WTC11 (cell line): Measurements from ENCODE around the gene CDKL5. TPM values are rescaled to one million over a fixed set of nuclear protein-coding genes. Genes with fewer than 3 reads are reported as not detected.

ENCODE experiments used
- ATAC-seq: fragments of 200-7000 bp; cut with Tn5 transposase; 2 replicates; pipeline ENCODE4 v1.10.0; 2021; ENCODE audit warnings: mild to moderate bottlenecking, moderate library complexity
- CTCF ChIA-PET: fragments of 300-600 bp; sonication (Branson Sonifier 250); formaldehyde crosslinking; loops from one replicate; lab custom pipeline; 2021; ENCODE audit warnings: antibody characterized with exemption; lab: Charles Lee
- POLR2A ChIA-PET: fragments of 350-600 bp; sonication (Branson Sonifier 250); formaldehyde crosslinking; loops from one replicate; lab custom pipeline; 2021; ENCODE audit warnings: antibody characterized with exemption; lab: Charles Lee
- DNase-seq: peaks from one replicate; pipeline ENCODE4 v3.0.0; 2021; ENCODE audit warnings: low spot score
- H3K27ac Mint-ChIP-seq: 2 replicates; pipeline ENCODE4 v1.8.0; 2021; ENCODE audit warnings: mixed read lengths
- H3K27me3 Mint-ChIP-seq: 2 replicates; pipeline ENCODE4 v1.8.0; 2021; ENCODE audit warnings: low read depth, mild to moderate bottlenecking, moderate library complexity, mixed read lengths
- H3K36me3 Mint-ChIP-seq: 2 replicates; pipeline ENCODE4 v1.8.0; 2021; ENCODE audit warnings: mixed read lengths
- H3K4me1 Mint-ChIP-seq: 2 replicates; pipeline ENCODE4 v1.8.0; 2022; ENCODE audit warnings: mixed read lengths
- H3K4me3 Mint-ChIP-seq: 2 replicates; pipeline ENCODE4 v1.8.0; 2021; ENCODE audit warnings: mild to moderate bottlenecking, moderate library complexity, mixed read lengths
- H3K9me3 Mint-ChIP-seq: 2 replicates; pipeline ENCODE4 v1.8.0; 2021; ENCODE audit warnings: mixed read lengths
- AR ChIP-seq: fragments of 250-450 bp; sonication (Bioruptor Pico); IDR thresholded peaks from 2 replicates; pipeline ENCODE4 v1.9.0; 2021; ENCODE audit warnings: mild to moderate bottlenecking
- CREM ChIP-seq: sonication (generic); formaldehyde crosslinking; IDR thresholded peaks from 2 replicates; pipeline ENCODE4 v1.8.1; 2022; ENCODE audit warnings: mild to moderate bottlenecking, missing genetic modification reagents, moderate library complexity
- EMX1 ChIP-seq: fragments of 250-450 bp; sonication (Bioruptor Pico); IDR thresholded peaks from 2 replicates; pipeline ENCODE4 v1.8.0; 2021; ENCODE audit warnings: mild to moderate bottlenecking
- ESRRA ChIP-seq: sonication (generic); formaldehyde crosslinking; IDR thresholded peaks from 2 replicates; pipeline ENCODE4 v1.8.1; 2022; ENCODE audit warnings: mild to moderate bottlenecking, missing genetic modification reagents, borderline replicate concordance
- FOXK1 ChIP-seq: sonication (generic); formaldehyde crosslinking; IDR thresholded peaks from 2 replicates; pipeline ENCODE4 v1.8.0; 2022; ENCODE audit warnings: mild to moderate bottlenecking, moderate library complexity, missing genetic modification reagents
- GABPB1 ChIP-seq: sonication (generic); formaldehyde crosslinking; IDR thresholded peaks from 2 replicates; pipeline ENCODE4 v1.8.1; 2023; ENCODE audit warnings: mild to moderate bottlenecking, missing genetic modification reagents
- JAZF1 ChIP-seq: fragments of 250-450 bp; sonication (Bioruptor Pico); IDR thresholded peaks from 2 replicates; pipeline ENCODE4 v1.9.0; 2021; ENCODE audit warnings: moderate library complexity, mild to moderate bottlenecking, inconsistent platforms
- SMAD3 ChIP-seq: sonication (generic); formaldehyde crosslinking; IDR thresholded peaks from 2 replicates; pipeline ENCODE4 v1.8.0; 2022; ENCODE audit warnings: missing genetic modification reagents, mild to moderate bottlenecking, borderline replicate concordance
- SMAD4 ChIP-seq: sonication (generic); formaldehyde crosslinking; IDR thresholded peaks from 2 replicates; pipeline ENCODE4 v1.8.0; 2022; ENCODE audit warnings: mild to moderate bottlenecking, missing genetic modification reagents
- SOX15 ChIP-seq: fragments of 250-450 bp; sonication (Bioruptor Pico); IDR thresholded peaks from 2 replicates; pipeline ENCODE4 v1.9.0; 2021; ENCODE audit warnings: mild to moderate bottlenecking
- STAT6 ChIP-seq: sonication (generic); formaldehyde crosslinking; conservative IDR thresholded peaks from 2 replicates; pipeline ENCODE4 v1.8.1; 2023; ENCODE audit warnings: mild to moderate bottlenecking, low read depth, missing genetic modification reagents, moderate library complexity
- TCF7 ChIP-seq: sonication (generic); formaldehyde crosslinking; IDR thresholded peaks from 2 replicates; pipeline ENCODE4 v1.8.0; 2022; ENCODE audit warnings: mild to moderate bottlenecking, low read depth, missing genetic modification reagents, moderate library complexity
- TEAD1 ChIP-seq: sonication (generic); formaldehyde crosslinking; IDR thresholded peaks from 2 replicates; pipeline ENCODE4 v1.8.0; 2022; ENCODE audit warnings: mild to moderate bottlenecking, missing genetic modification reagents
- TEAD4 ChIP-seq: sonication (generic); formaldehyde crosslinking; IDR thresholded peaks from 2 replicates; pipeline ENCODE4 v1.8.0; 2022; ENCODE audit warnings: mild to moderate bottlenecking, missing genetic modification reagents
- ZBTB43 ChIP-seq: sonication (generic); formaldehyde crosslinking; IDR thresholded peaks from 2 replicates; pipeline ENCODE4 v1.8.1; 2023; ENCODE audit warnings: mild to moderate bottlenecking, missing genetic modification reagents
- ZNF138 ChIP-seq: sonication (generic); formaldehyde crosslinking; conservative IDR thresholded peaks from 2 replicates; pipeline ENCODE4 v1.8.1; 2022; ENCODE audit warnings: mild to moderate bottlenecking, moderate library complexity, missing genetic modification reagents
- ZNF219 ChIP-seq: sonication (generic); formaldehyde crosslinking; IDR thresholded peaks from 2 replicates; pipeline ENCODE4 v1.8.0; 2023; ENCODE audit warnings: missing genetic modification reagents, mild to moderate bottlenecking, borderline replicate concordance
- ZNF416 ChIP-seq: fragments of 250-450 bp; sonication (Bioruptor Pico); IDR thresholded peaks from 2 replicates; pipeline ENCODE4 v1.9.0; 2021; ENCODE audit warnings: mild to moderate bottlenecking, inconsistent platforms
- total RNA-seq: library from RNA; stranded (reverse); gene quantifications from 3 replicates; pipeline ENCODE4 v1.2.3, GENCODE V29; 2021
- TF ChIP-seq, protein P1 (sequence below): sonication (generic); formaldehyde crosslinking; IDR thresholded peaks from 2 replicates; pipeline ENCODE4 v1.8.0; 2022; ENCODE audit warnings: mild to moderate bottlenecking, missing genetic modification reagents
- TF ChIP-seq, protein P2 (sequence below): sonication (generic); formaldehyde crosslinking; IDR thresholded peaks from 2 replicates; pipeline ENCODE4 v1.8.0; 2023; ENCODE audit warnings: mild to moderate bottlenecking, missing genetic modification reagents
- TF ChIP-seq, protein P3 (sequence below): fragments of 250-450 bp; sonication (Bioruptor Pico); IDR thresholded peaks from 2 replicates; pipeline ENCODE4 v2.1.2; 2022; ENCODE audit warnings: mild to moderate bottlenecking, moderate library complexity
- TF ChIP-seq, protein P4 (sequence below): sonication (generic); formaldehyde crosslinking; conservative IDR thresholded peaks from 2 replicates; pipeline ENCODE4 v1.8.1; 2022; ENCODE audit warnings: mild to moderate bottlenecking, missing genetic modification reagents

CDKL5 gene
- total RNA-seq, 1 experiment from 2014 or later, result 13.6 TPM

GRCh38 chrX:18654875-18655836 lies 229.7 kb downstream of the CDKL5 start:
- Mint-ChIP-seq H3K36me3 (no peaks in the 10 kb centered on the region), H3K27ac (no peak overlapping the region), H3K4me1 (peaks cover 19% of the 10 kb centered on the region), H3K4me3 (no peak overlapping the region), H3K27me3 (no peaks in the 10 kb centered on the region), H3K9me3 (no peaks in the 10 kb centered on the region)
- DNase-seq (no peak), ATAC-seq (no peak)
- ChIA-PET CTCF (interaction anchor here (1.6 kb wide), 1 partner anchor 9 kb away, joined by 4 read pairs; no protein-coding TSS in a partner anchor), POLR2A (no interaction called here)
- TF ChIP-seq ESRRA (CRISPR knock-in tag) (no peak), SMAD4 (no peak), SMAD3 (CRISPR knock-in tag) (no peak), TCF7 (no peak), STAT6 (CRISPR knock-in tag) (no peak), GABPB1 (no peak), ZNF138 (CRISPR knock-in tag) (no peak), CREM (CRISPR knock-in tag) (no peak), EMX1 (CRISPR knock-in tag) (no peak), TEAD4 (no peak), ZNF416 (CRISPR knock-in tag) (no peak)
- TF ChIP-seq, protein P1, sequence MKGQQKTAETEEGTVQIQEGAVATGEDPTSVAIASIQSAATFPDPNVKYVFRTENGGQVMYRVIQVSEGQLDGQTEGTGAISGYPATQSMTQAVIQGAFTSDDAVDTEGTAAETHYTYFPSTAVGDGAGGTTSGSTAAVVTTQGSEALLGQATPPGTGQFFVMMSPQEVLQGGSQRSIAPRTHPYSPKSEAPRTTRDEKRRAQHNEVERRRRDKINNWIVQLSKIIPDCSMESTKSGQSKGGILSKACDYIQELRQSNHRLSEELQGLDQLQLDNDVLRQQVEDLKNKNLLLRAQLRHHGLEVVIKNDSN (CRISPR knock-in tag), result no peak

- Mint-ChIP-seq H3K9me3 (peaks cover 3% of the 10 kb centered on the region; the same call in 1 of the 2 replicates), H3K27me3 (no peaks in the 10 kb centered on the region), H3K36me3 (no peaks in the 10 kb centered on the region), H3K4me3 (no peak overlapping the region), H3K4me1 (no peaks in the 10 kb centered on the region), H3K27ac (no peak overlapping the region)
- DNase-seq, result no peak
- no peak for ATAC-seq
- ChIA-PET CTCF (no interaction called here), POLR2A (no interaction called here)
- TF ChIP-seq AR (CRISPR knock-in tag) (no peak), SOX15 (CRISPR knock-in tag) (no peak), ZNF219 (no peak), ZBTB43 (CRISPR knock-in tag) (no peak), TEAD1 (no peak), FOXK1 (CRISPR knock-in tag) (no peak), SMAD3 (CRISPR knock-in tag) (no peak), JAZF1 (CRISPR knock-in tag) (no peak)
- TF ChIP-seq, protein P2, sequence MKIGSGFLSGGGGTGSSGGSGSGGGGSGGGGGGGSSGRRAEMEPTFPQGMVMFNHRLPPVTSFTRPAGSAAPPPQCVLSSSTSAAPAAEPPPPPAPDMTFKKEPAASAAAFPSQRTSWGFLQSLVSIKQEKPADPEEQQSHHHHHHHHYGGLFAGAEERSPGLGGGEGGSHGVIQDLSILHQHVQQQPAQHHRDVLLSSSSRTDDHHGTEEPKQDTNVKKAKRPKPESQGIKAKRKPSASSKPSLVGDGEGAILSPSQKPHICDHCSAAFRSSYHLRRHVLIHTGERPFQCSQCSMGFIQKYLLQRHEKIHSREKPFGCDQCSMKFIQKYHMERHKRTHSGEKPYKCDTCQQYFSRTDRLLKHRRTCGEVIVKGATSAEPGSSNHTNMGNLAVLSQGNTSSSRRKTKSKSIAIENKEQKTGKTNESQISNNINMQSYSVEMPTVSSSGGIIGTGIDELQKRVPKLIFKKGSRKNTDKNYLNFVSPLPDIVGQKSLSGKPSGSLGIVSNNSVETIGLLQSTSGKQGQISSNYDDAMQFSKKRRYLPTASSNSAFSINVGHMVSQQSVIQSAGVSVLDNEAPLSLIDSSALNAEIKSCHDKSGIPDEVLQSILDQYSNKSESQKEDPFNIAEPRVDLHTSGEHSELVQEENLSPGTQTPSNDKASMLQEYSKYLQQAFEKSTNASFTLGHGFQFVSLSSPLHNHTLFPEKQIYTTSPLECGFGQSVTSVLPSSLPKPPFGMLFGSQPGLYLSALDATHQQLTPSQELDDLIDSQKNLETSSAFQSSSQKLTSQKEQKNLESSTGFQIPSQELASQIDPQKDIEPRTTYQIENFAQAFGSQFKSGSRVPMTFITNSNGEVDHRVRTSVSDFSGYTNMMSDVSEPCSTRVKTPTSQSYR (CRISPR knock-in tag), result no peak
- TF ChIP-seq, protein P3, sequence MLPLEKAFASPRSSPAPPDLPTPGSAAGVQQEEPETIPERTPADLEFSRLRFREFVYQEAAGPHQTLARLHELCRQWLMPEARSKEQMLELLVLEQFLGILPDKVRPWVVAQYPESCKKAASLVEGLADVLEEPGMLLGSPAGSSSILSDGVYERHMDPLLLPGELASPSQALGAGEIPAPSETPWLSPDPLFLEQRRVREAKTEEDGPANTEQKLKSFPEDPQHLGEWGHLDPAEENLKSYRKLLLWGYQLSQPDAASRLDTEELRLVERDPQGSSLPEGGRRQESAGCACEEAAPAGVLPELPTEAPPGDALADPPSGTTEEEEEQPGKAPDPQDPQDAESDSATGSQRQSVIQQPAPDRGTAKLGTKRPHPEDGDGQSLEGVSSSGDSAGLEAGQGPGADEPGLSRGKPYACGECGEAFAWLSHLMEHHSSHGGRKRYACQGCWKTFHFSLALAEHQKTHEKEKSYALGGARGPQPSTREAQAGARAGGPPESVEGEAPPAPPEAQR (CRISPR knock-in tag), result no peak
- TF ChIP-seq, protein P4, sequence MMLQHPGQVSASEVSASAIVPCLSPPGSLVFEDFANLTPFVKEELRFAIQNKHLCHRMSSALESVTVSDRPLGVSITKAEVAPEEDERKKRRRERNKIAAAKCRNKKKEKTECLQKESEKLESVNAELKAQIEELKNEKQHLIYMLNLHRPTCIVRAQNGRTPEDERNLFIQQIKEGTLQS (CRISPR knock-in tag), result no peak
These were observed 235.9 kb downstream of the CDKL5 start for GRCh38 chrX:18661273-18661672.
